Endothelial cell of umbilical vein (primary cell): ENCODE measurements around the gene AP3S1. TPM values are rescaled to one million over a fixed set of nuclear protein-coding genes. Genes with fewer than 3 reads are reported as not detected.

Experiments
- BruUV-seq: library from RNA; stranded (reverse); fragments of 400-500 nt; replicated peaks from 2 replicates; lab custom pipeline; 2021; lab: Mats Ljungman, UMichigan
- CTCF ChIA-PET: fragments of 300-600, 350-600 bp; sonication (Branson Sonifier 250); formaldehyde crosslinking; loops from one replicate; lab custom pipeline; 2021; ENCODE audit warnings: antibody characterized with exemption, inconsistent platforms; lab: Charles Lee
- POLR2A ChIA-PET: fragments of 300-600, 350-600 bp; sonication (Branson Sonifier 250); formaldehyde crosslinking; loops from one replicate; lab custom pipeline; 2021; ENCODE audit warnings: antibody characterized with exemption, inconsistent platforms; lab: Charles Lee
- DNase-seq: peaks from one replicate; pipeline ENCODE4 v3.0.0-alpha.2; 2011; ENCODE audit warnings: low read depth, low spot score
- FAIRE-seq: peaks from 2 replicates; lab custom pipeline; 2011; peaks lifted over from hg19 to GRCh38; lab: Jason Lieb, UNC
- H2AFZ ChIP-seq: 2 replicates; pipeline ENCODE4 v1.6.0; 2012; ENCODE audit warnings: low read depth, low read length, control low read depth, inconsistent platforms
- H3K27ac ChIP-seq: 2 replicates; pipeline ENCODE4 v1.5.1; 2011; ENCODE audit warnings: low read depth, mild to moderate bottlenecking, control low read depth, low read length, moderate library complexity; ENCODE audit not compliant: insufficient read depth
- H3K27me3 ChIP-seq, 2 experiments: 2 replicates each; pipeline versions ENCODE4 v1.6.0 to v1.6.1; 2011; ENCODE audit warnings: low read length in 2 of 2, mixed read lengths in 1 of 2; ENCODE audit not compliant: control insufficient read depth in 2 of 2, insufficient read depth in 2 of 2
- H3K36me3 ChIP-seq, 2 experiments: 2 replicates in 1 of 2; 3 replicates in 1 of 2; pipeline ENCODE4 v1.5.1; 2011; ENCODE audit warnings: low read length in 2 of 2, mild to moderate bottlenecking in 1 of 2, moderate library complexity in 1 of 2; ENCODE audit not compliant: control insufficient read depth in 2 of 2, insufficient read depth in 2 of 2; ENCODE audit errors: extremely low read depth in 1 of 2
- H3K4me1 ChIP-seq: 3 replicates; pipeline ENCODE4 v1.5.1; 2011; ENCODE audit warnings: mild to moderate bottlenecking, low read length; ENCODE audit not compliant: control insufficient read depth, insufficient read depth; ENCODE audit errors: extremely low read depth
- H3K4me2 ChIP-seq: 2 replicates; pipeline ENCODE4 v1.6.1; 2011; ENCODE audit warnings: low read length, control low read depth, mixed read lengths; ENCODE audit not compliant: insufficient read depth
- H3K4me3 ChIP-seq, 3 experiments: fragments of 200-600 bp in 1 of 3; sonication (generic), shearing (Covaris generic) in 1 of 3; replicated peaks in 1 of 3; 2 replicates each; pipeline ENCODE4 v1.5.1; 2011 to 2016; ENCODE audit warnings: control low read depth in 3 of 3, low read length in 3 of 3, mild to moderate bottlenecking in 2 of 3, inconsistent platforms in 1 of 3, low read depth in 1 of 3, moderate library complexity in 1 of 3; ENCODE audit not compliant: insufficient read depth in 1 of 3
- H3K79me2 ChIP-seq: 2 replicates; pipeline ENCODE4 v1.6.0; 2012; ENCODE audit warnings: low read length, inconsistent platforms; ENCODE audit not compliant: control insufficient read depth, insufficient read depth
- H3K9ac ChIP-seq: replicated peaks from 2 replicates; pipeline ENCODE3; 2011; ENCODE audit warnings: low read length, control low read depth; ENCODE audit not compliant: insufficient read depth; ENCODE audit errors: extremely low read depth
- H3K9me1 ChIP-seq: replicated peaks from 3 replicates; pipeline ENCODE4 v1.6.0; 2011; ENCODE audit warnings: mild to moderate bottlenecking, low read length; ENCODE audit not compliant: control insufficient read depth, insufficient read depth; ENCODE audit errors: extremely low read depth
- H3K9me3 ChIP-seq: replicated peaks from 2 replicates; pipeline ENCODE4 v1.5.1; 2012; ENCODE audit warnings: low read length, inconsistent platforms; ENCODE audit not compliant: control insufficient read depth, insufficient read depth
- H4K20me1 ChIP-seq: replicated peaks from 2 replicates; pipeline ENCODE3; 2011; ENCODE audit warnings: mild to moderate bottlenecking, low read length; ENCODE audit not compliant: control insufficient read depth, insufficient read depth; ENCODE audit errors: extremely low read depth
- EZH2 ChIP-seq: IDR thresholded peaks from 2 replicates; pipeline ENCODE4 v1.6.1; 2012; ENCODE audit warnings: borderline replicate concordance, low read depth, mild to moderate bottlenecking, moderate library complexity, low read length, inconsistent platforms; ENCODE audit not compliant: severe bottlenecking
- FOS ChIP-seq: IDR thresholded peaks from 2 replicates; pipeline ENCODE4 v1.6.1; 2011; ENCODE audit warnings: mild to moderate bottlenecking, low read length, moderate library complexity, borderline replicate concordance; ENCODE audit not compliant: insufficient read depth
- GATA2 ChIP-seq: IDR thresholded peaks from 2 replicates; pipeline ENCODE4 v1.7.0; 2011; ENCODE audit warnings: low read depth, mild to moderate bottlenecking, moderate library complexity, mixed read lengths, low read length; ENCODE audit not compliant: insufficient read length, insufficient read depth
- JUN ChIP-seq: IDR thresholded peaks from 2 replicates; pipeline ENCODE4 v1.6.1; 2011; ENCODE audit warnings: borderline replicate concordance, low read depth; ENCODE audit not compliant: insufficient read length, insufficient read depth
- MYC ChIP-seq: IDR thresholded peaks from one replicate; pipeline ENCODE4 v1.6.1; 2011; ENCODE audit warnings: mild to moderate bottlenecking, low read depth, low read length
- POLR2A ChIP-seq: IDR thresholded peaks from 2 replicates; pipeline ENCODE4 v1.6.1; 2012; ENCODE audit warnings: low read depth, mild to moderate bottlenecking, control low read depth, low read length
- POLR2AphosphoS5 ChIP-seq: IDR thresholded peaks from 2 replicates; pipeline ENCODE4 v1.6.1; 2012; ENCODE audit warnings: low read depth, mild to moderate bottlenecking, control low read depth, low read length, moderate library complexity; ENCODE audit not compliant: insufficient read depth
- dilution Hi-C: fragments of 300-500 bp; cut with MboI; formaldehyde crosslinking; loops from one replicate; pipeline ENCODE4 v1.15.0; 2019; ENCODE audit warnings: low sequenced_read_pairs; ENCODE audit not compliant: extremely low pct_ligation_motif_present
- intact Hi-C: fragments of 100-400 bp; cut with micrococcal nuclease; formaldehyde crosslinking; loops from one replicate; pipeline ENCODE4 v1.10.0; 2022
- polyA plus RNA-seq, 4 experiments: library from polyadenylated mRNA; depleted of rRNA in 3 of 4; stranded (reverse) in 3 of 4; unstranded in 1 of 4; fragments of >200 nt; gene quantifications; 2 replicates each; pipeline versions ENCODE4 v1.2.1 to v1.2.3, GENCODE V29; 2011 to 2012; ENCODE audit warnings: missing spikeins in 1 of 4
- total RNA-seq: library from RNA; stranded (reverse); gene quantifications from 2 replicates; pipeline ENCODE4 v1.2.3, GENCODE V29; 2021
- TF ChIP-seq, protein P1 (sequence below), 2 donors: IDR thresholded peaks; 1 replicate in 1 of 2; 2 replicates in 1 of 2; pipeline ENCODE4 v1.5.1; 2011; ENCODE audit warnings: low read length in 2 of 2, mild to moderate bottlenecking in 2 of 2, moderate library complexity in 2 of 2, control low read depth in 1 of 2, inconsistent platforms in 1 of 2, low read depth in 1 of 2; ENCODE audit not compliant: insufficient read depth in 1 of 2; ENCODE audit errors: extremely low read depth in 1 of 2
- TF ChIP-seq, protein P2 (sequence below): IDR thresholded peaks from 2 replicates; pipeline ENCODE4 v1.6.1; 2011; ENCODE audit not compliant: insufficient read depth, insufficient read length

Gene AP3S1
- total and polyA plus RNA-seq, 2 donors (not counting 3 experiments of a cell fraction or from before 2014, with no cell fraction given) = 26.5 to 85.7 TPM

DNA sequence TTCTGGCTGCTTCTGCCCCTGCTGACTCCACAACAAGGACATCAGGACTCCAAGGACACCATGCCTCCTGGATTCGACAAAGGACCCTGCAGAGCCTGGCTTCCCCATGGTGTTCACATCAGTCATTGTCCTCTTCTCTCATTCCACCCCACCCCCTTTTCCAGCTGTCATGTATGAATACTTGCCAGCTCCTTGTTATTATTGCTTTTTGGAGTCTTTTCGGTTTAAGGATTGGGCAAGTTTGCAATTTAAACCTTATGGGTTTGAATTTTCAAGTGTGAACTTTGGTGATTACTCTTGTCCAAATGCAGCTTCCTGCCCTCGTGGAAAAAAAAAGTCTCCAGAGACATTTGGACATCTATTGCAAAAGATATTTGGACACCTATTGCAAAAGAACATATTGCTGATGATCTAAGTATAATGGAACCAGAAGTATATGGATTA lies 106.4 kb downstream of the AP3S1 start:
- Histone ChIP-seq H3K79me2 (no peaks in the 10 kb centered on the region), H3K9ac (no peak overlapping the region), H3K36me3 (no peaks in the 10 kb centered on the region), H3K9me3 (no peaks in the 10 kb centered on the region), H2AFZ (no peak overlapping the region), H3K4me3 (no peak overlapping the region), H3K27ac (no peak overlapping the region), H3K9me1 (no peaks in the 10 kb centered on the region), H3K27me3 (peaks cover 0 to 2% of the 10 kb centered on the region in 2 experiments), H3K4me1 (no peaks in the 10 kb centered on the region), H4K20me1 (no peaks in the 10 kb centered on the region), H3K4me2 (no peak overlapping the region)
- DNase-seq = no peak
- BruUV-seq = no TSS peak
- no peak for TF ChIP-seq GATA2
- TF ChIP-seq, protein P1, sequence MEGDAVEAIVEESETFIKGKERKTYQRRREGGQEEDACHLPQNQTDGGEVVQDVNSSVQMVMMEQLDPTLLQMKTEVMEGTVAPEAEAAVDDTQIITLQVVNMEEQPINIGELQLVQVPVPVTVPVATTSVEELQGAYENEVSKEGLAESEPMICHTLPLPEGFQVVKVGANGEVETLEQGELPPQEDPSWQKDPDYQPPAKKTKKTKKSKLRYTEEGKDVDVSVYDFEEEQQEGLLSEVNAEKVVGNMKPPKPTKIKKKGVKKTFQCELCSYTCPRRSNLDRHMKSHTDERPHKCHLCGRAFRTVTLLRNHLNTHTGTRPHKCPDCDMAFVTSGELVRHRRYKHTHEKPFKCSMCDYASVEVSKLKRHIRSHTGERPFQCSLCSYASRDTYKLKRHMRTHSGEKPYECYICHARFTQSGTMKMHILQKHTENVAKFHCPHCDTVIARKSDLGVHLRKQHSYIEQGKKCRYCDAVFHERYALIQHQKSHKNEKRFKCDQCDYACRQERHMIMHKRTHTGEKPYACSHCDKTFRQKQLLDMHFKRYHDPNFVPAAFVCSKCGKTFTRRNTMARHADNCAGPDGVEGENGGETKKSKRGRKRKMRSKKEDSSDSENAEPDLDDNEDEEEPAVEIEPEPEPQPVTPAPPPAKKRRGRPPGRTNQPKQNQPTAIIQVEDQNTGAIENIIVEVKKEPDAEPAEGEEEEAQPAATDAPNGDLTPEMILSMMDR (IDR thresholded peaks at IDR 0.05; ENCODE audit: extremely low read depth in 1 of 2, insufficient read depth in 1 of 2, low read depth in 1 of 2, low read length in 2 of 2) = no peak
- no peak for TF ChIP-seq POLR2A
- no peak for TF ChIP-seq EZH2
- TF ChIP-seq POLR2AphosphoS5 = no peak
- TF ChIP-seq MYC = no peak
- TF ChIP-seq JUN = no peak
- TF ChIP-seq, protein P2, sequence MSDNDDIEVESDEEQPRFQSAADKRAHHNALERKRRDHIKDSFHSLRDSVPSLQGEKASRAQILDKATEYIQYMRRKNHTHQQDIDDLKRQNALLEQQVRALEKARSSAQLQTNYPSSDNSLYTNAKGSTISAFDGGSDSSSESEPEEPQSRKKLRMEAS = no peak
- no peak for TF ChIP-seq FOS
- ChIA-PET POLR2A (no interaction called here), CTCF (no interaction called here)
- dilution Hi-C loops = no loop called here
- intact Hi-C loops = no loop called here
- FAIRE-seq = no peak
